MM.1S (cell line): ENCODE results near the gene DNPEP.

Experiments used
- DNase-seq: peaks from one replicate; pipeline ENCODE4 v3.0.0-alpha.2; 2015
- H2AFZ ChIP-seq: fragments of 300-600 bp; sonication (generic); 2 replicates; pipeline ENCODE4 v1.6.0; 2016; ENCODE audit warnings: antibody characterized with exemption, low read length
- H3F3A ChIP-seq: fragments of 300-600 bp; sonication (generic); 2 replicates; pipeline ENCODE4 v1.6.1; 2016; ENCODE audit warnings: mild to moderate bottlenecking, antibody characterized with exemption, low read length, moderate library complexity, mixed read lengths; ENCODE audit not compliant: insufficient read depth
- H3K27ac ChIP-seq: fragments of 300-600 bp; sonication (generic); 2 replicates; pipeline ENCODE4 v1.5.1; 2016; ENCODE audit warnings: mild to moderate bottlenecking, low read length
- H3K27me3 ChIP-seq: fragments of 300-600 bp; sonication (generic); replicated peaks from 2 replicates; pipeline ENCODE4 v1.6.0; 2016; ENCODE audit warnings: low read length; ENCODE audit not compliant: insufficient read depth
- H3K36me3 ChIP-seq: fragments of 300-600 bp; sonication (generic); replicated peaks from 2 replicates; pipeline ENCODE4 v1.6.1; 2016; ENCODE audit warnings: mild to moderate bottlenecking, low read length, mixed read lengths; ENCODE audit not compliant: insufficient read depth
- H3K4me1 ChIP-seq: fragments of 300-600 bp; sonication (generic); 2 replicates; pipeline ENCODE4 v1.6.1; 2016; ENCODE audit warnings: low read length, mixed read lengths
- H3K4me2 ChIP-seq: fragments of 300-600 bp; sonication (generic); 2 replicates; pipeline ENCODE4 v1.6.0; 2016; ENCODE audit warnings: low read depth, low read length
- H3K4me3 ChIP-seq: fragments of 300-600 bp; sonication (generic); 2 replicates; pipeline ENCODE4 v1.5.1; 2016; ENCODE audit warnings: low read length, mixed read lengths
- H3K79me2 ChIP-seq: fragments of 300-600 bp; sonication (generic); 2 replicates; pipeline ENCODE4 v1.6.1; 2016; ENCODE audit warnings: mixed run types, low read length, mixed read lengths
- H3K9ac ChIP-seq: fragments of 300-600 bp; sonication (generic); 2 replicates; pipeline ENCODE4 v1.6.1; 2016; ENCODE audit warnings: low read length, mixed read lengths
- H3K9me2 ChIP-seq: fragments of 300-600 bp; sonication (generic); replicated peaks from 2 replicates; pipeline ENCODE4 v1.6.1; 2016; ENCODE audit warnings: mild to moderate bottlenecking, low read length, mixed read lengths; ENCODE audit not compliant: insufficient read depth
- H3K9me3 ChIP-seq: fragments of 300-600 bp; sonication (generic); replicated peaks from 2 replicates; pipeline ENCODE4 v1.6.1; 2016; ENCODE audit warnings: mild to moderate bottlenecking, low read length, mixed read lengths; ENCODE audit not compliant: insufficient read depth
- H4K20me1 ChIP-seq: fragments of 300-600 bp; sonication (generic); 2 replicates; pipeline ENCODE4 v1.6.1; 2016; ENCODE audit warnings: mild to moderate bottlenecking, low read length, moderate library complexity, mixed read lengths; ENCODE audit not compliant: insufficient read depth
- EZH2 ChIP-seq: fragments of 300-600 bp; sonication (generic); optimal IDR thresholded peaks from 2 replicates; pipeline ENCODE3; 2017; ENCODE audit warnings: low read depth, mild to moderate bottlenecking, antibody characterized with exemption, low read length, mixed read lengths
- EZH2phosphoT487 ChIP-seq: fragments of 300-600 bp; sonication (generic); IDR thresholded peaks from 2 replicates; pipeline ENCODE4 v1.6.1; 2018; ENCODE audit warnings: antibody characterized with exemption, low read length
- TF ChIP-seq, protein P1 (sequence below): fragments of 300-600 bp; sonication (generic); IDR thresholded peaks from 2 replicates; pipeline ENCODE4 v1.5.1; 2016; ENCODE audit warnings: antibody characterized with exemption, low read length, mixed read lengths

DNPEP gene

DNA sequence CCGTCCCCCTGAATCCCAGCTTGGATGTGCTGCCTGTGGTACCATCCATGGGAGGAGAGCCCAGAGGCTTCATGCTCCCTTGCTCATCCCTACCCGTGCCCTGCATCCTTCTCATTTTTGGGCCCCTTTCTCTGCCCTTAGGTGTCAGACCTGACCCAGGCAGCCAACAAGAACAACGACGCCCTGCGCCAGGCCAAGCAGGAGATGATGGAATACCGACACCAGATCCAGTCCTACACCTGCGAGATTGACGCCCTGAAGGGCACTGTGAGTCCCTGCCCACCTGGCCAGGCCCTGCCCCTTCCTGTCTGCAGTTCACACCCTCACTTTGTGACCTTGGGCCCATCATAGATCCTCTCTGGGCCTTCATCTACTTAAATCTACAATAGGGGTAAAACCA, 33.0 kb upstream of the DNPEP start:
- Histone ChIP-seq H3K4me3 (no peak overlapping the region), H3K79me2 (no peaks in the 10 kb centered on the region)
- TF ChIP-seq EZH2: no peak
- TF ChIP-seq EZH2phosphoT487: no peak
- TF ChIP-seq, protein P1, sequence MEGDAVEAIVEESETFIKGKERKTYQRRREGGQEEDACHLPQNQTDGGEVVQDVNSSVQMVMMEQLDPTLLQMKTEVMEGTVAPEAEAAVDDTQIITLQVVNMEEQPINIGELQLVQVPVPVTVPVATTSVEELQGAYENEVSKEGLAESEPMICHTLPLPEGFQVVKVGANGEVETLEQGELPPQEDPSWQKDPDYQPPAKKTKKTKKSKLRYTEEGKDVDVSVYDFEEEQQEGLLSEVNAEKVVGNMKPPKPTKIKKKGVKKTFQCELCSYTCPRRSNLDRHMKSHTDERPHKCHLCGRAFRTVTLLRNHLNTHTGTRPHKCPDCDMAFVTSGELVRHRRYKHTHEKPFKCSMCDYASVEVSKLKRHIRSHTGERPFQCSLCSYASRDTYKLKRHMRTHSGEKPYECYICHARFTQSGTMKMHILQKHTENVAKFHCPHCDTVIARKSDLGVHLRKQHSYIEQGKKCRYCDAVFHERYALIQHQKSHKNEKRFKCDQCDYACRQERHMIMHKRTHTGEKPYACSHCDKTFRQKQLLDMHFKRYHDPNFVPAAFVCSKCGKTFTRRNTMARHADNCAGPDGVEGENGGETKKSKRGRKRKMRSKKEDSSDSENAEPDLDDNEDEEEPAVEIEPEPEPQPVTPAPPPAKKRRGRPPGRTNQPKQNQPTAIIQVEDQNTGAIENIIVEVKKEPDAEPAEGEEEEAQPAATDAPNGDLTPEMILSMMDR: no peak

DNA sequence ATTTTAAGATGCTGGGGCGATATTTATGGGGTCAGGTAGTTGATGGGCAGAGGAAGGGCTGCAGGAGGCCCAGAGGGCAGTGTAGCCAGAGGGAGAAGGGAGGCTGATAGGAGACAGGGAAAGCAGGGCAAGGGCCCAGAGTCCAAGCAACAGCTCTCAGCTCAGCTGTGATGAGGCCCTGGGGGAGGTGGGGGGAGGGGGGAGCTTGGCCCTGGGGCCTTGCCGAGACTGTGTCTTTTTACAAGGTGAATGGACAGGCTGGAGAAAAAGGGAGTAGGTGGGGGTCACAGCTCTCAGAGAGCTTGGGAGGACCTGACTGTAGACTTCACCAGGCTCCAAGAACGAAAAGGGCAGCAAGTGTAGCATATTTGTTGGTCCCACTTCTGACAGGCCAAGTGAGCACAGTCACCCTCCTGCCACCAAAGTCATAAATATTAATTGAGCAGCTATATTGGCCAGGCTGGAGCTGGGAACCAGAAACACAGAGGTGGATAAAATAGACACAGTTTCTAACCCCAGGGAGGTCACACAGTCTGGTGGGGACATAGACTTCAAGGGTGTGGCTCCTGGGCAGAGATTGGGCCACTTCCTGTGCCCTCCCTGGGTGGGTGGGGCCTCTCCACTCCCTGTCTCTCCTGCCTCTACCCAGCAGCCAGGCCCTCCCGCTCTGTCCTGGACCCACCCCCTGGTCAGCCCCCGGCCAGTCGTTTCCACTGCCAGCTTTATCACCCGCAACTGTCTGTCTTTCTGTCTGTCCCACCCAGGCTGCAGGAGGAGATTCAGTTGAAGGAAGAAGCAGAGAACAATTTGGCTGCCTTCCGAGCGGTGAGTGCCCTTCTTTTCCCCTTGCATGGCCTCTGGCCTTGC, 31.9 kb upstream of the DNPEP start:
- Histone ChIP-seq H3F3A (no peaks in the 10 kb centered on the region), H3K9ac (no peak overlapping the region), H3K4me1 (no peaks in the 10 kb centered on the region), H3K36me3 (no peaks in the 10 kb centered on the region), H2AFZ (no peak overlapping the region), H3K9me2 (no peaks in the 10 kb centered on the region), H3K4me3 (no peak overlapping the region), H3K4me2 (no peak overlapping the region), H3K27me3 (peaks cover 26% of the 10 kb centered on the region), H4K20me1 (no peaks in the 10 kb centered on the region), H3K27ac (no peak overlapping the region), H3K79me2 (no peaks in the 10 kb centered on the region), H3K9me3 (no peaks in the 10 kb centered on the region)
- DNase-seq: no peak
- TF ChIP-seq EZH2 (no peak), EZH2phosphoT487 (no peak)
- TF ChIP-seq, protein P1: no peak

More for the DNA sequence above, 33.0 kb upstream of the DNPEP start:
- no peak overlapping the region for H3K4me2 ChIP-seq
- peaks cover 34% of the 10 kb centered on the region for H3K27me3 ChIP-seq
- no peaks in the 10 kb centered on the region for H3K9me2 ChIP-seq
- no peaks in the 10 kb centered on the region for H3K36me3 ChIP-seq
- H3K9me3 ChIP-seq: no peaks in the 10 kb centered on the region
- H3F3A ChIP-seq: no peaks in the 10 kb centered on the region
- H3K9ac ChIP-seq: no peak overlapping the region
- no peak for DNase-seq
- H4K20me1 ChIP-seq: no peaks in the 10 kb centered on the region
- no peaks in the 10 kb centered on the region for H3K4me1 ChIP-seq
- no peak overlapping the region for H2AFZ ChIP-seq
- no peak overlapping the region for H3K27ac ChIP-seq

DNA sequence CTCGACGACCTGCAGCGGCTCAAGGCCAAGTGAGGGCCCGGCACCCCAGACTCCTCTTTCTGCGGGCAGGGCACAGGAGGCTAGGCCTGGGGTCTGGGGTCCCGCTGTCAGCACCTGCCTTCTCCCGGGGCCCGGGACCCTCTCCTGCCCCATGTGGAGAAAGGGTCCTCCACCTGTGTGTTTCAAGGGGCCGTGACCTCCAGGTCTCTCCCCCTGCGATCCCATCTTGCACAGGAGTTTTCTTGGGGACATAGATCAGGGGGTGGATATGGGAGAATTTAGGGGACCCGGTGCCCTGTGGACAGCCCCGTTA, 31.3 kb upstream of the DNPEP start:
- peaks cover 26% of the 10 kb centered on the region for H3K27me3 ChIP-seq
- no peaks in the 10 kb centered on the region for H3K4me1 ChIP-seq
- no peaks in the 10 kb centered on the region for H3F3A ChIP-seq
- TF ChIP-seq EZH2: no peak
- no peak for TF ChIP-seq EZH2phosphoT487
- TF ChIP-seq, protein P1: no peak
- DNase-seq: no peak
- no peak overlapping the region for H3K4me3 ChIP-seq
- no peak overlapping the region for H3K27ac ChIP-seq
- H3K79me2 ChIP-seq: no peaks in the 10 kb centered on the region
- no peaks in the 10 kb centered on the region for H4K20me1 ChIP-seq
- no peak overlapping the region for H2AFZ ChIP-seq
- no peaks in the 10 kb centered on the region for H3K9me2 ChIP-seq
- H3K4me2 ChIP-seq: no peak overlapping the region
- no peaks in the 10 kb centered on the region for H3K9me3 ChIP-seq
- no peak overlapping the region for H3K9ac ChIP-seq
- no peaks in the 10 kb centered on the region for H3K36me3 ChIP-seq
